ENCODE results near the gene KRT8.

Gene KRT8

DNA sequence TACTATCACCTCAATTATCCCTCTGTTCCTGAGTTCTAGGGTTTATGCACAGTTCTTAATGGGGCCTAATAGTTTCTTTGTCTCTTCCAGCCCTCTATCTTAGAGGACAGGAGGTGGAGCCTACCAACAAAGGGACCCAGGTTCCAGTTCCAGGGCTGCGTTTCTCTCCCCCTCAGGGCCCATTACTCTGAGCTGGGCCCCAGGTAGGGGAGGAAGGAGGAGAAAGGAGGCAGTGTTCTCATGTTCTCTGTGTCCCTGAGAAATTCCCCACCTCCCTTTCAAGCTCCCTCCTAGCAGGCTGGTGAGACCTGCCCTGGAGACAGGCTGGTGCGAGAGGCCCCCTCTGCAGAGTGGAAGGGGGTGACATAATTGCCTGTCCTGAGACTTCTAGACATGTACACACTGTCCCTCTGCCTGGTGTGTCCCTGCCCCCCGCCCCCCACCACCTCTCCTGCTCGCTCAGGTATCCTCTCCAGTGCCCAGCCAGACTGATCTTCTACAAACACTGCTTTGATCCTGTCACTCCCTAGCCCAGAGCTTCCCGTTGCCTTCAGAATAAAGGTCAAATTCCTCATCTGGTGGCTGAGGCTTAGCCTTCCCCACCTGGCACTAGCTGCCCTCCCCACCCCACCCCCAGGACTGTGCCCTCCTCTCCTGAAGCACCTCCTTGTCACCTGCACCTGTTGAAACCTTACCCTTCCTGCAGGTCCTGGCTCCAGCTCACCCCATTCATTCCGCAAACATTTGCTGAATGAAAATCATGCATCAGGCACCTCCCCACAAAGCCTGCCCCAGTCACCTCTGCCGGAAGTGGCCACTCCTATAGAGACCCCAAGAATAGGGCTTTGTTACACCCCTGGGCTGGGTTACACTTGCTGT is 21.1 kb upstream of the KRT8 start:
- no peak for DNase-seq

DNA sequence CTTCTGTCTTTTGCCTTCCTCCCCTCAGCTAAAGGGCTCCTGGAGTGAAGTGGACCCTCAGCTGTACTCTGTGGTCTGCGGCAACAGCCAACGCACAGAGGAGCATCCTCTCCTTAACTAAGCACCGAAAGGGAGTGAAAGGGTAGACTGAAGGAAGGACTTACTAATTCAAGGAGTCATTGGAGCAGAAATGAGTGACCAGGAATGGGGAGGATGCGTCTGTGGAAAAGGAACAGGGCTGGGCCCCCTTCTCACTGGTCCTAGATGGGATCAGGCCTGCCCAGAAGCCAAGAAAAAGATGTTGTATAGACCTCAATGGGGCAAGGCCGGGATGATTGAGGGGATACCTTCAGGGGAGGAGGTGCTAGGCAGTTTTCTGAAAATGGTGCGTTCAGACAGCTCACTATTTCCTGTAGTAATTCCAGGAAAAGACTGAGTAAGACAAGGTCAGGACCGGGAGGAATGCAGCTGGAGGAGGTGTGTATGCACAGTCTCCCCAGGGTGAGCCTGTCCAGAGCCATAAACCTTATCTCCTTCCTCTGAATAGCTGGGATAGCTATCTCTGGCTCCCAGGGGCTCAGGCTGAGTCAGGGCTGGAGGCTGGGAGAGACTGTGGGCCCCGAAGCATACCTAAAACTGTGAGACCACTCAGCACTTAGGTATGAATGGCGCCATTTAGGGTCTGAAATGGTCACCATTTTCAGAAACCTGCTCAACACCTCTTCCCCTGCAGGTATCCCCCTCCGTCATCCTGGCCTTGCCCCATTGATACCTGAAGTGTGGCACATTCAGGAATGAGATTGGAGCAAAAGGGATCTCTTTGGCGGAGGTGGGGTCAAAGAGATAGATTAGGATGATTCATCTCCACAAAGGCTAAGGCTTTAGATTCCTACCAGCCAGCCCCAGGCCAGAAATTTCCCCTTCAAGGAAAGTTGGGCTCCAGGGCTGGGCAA is 20.2 kb upstream of the KRT8 start:
- DNase-seq: no peak

DNA sequence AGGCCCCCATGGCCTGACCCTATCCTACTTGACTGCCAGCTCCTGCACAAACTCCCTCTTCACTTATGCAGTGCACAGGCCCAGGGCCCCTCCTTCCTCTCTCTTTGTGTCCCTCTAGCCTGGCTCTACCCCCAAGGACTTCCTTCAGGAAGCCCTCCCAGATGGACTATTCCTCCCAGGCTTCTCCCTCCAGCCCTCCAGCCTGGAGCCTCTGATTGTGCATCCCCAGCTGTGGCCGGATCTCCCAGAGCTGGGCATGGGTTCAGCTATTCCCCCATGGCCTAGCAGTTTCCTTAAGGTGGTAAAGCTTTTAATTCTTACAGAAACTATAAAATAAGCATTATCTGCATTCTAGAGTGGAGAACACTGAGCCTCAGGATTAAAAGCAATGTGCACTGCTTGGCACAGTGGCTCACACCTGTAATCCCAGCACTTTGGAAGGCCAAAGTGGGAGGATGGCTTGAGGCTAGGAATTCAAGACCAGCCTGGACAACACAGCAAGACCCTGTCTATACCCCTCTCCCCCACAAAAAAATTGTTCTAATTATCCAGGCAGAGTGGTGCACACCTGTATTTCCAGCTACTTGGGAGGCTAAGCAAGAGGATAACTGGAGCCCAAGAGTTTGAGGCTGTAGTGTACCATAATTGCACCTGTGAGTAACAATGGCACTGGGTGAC is 16.8 kb upstream of the KRT8 start:
- DNase-seq: no peak

DNA sequence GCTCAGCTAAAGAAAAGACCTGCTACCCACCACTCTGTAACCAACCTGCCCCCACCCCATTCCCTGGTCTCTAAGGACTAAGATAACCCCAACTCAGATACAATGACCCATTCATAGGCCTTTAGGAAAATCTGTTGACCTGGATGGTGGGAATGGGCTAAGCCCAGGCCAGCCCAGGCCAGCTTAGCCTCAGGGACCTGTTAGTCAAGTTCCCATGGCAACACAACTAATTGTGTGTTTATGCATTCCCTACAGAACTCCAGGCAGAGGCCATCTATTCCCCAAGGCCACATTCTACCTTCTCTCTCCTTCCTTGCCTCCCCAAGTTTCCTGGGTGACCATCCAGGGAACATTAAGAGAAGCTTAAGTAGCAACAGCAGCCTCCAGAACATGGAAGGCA is 16.1 kb upstream of the KRT8 start:
- DNase-seq: no peak

DNA sequence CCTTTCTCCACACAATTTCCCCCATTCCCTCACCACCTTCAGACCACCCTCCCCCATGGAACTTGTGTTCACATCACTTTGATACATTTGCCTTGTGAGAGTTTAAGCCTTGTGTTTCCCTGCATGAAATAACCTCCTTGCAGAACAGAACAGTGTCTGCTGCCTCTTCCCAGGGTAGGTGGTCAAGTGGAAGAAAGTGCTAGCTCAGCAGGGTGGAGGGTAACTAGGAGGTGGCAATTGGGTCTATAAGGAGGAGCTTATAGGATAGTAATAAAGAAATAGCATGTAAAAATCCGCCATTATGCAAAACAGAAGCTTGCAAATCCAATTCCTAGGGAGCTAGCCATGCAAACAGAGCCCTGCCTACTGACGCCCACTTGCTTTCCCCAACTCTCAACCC is 13.9 kb upstream of the KRT8 start:
- DNase-seq: no peak

DNA sequence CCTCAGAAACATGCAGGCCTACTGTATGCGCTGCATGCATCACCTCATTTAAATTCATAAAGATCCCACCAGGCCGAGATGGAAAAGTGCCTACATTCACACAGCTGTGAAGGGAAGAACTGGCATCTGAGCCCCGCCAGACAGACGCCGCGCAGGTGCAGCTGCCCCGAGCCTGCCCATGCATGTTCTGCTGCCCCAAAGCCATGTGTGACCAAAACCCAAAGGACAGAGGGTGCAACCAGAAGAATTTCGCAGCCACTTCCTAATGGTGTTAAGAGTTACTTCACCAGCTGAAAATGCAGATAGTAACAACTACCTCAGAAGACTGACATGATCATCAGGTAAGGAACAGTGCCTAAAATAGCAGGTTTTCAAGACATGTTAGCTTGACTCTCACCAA is 13.5 kb upstream of the KRT8 start:
- no peak for DNase-seq

DNA sequence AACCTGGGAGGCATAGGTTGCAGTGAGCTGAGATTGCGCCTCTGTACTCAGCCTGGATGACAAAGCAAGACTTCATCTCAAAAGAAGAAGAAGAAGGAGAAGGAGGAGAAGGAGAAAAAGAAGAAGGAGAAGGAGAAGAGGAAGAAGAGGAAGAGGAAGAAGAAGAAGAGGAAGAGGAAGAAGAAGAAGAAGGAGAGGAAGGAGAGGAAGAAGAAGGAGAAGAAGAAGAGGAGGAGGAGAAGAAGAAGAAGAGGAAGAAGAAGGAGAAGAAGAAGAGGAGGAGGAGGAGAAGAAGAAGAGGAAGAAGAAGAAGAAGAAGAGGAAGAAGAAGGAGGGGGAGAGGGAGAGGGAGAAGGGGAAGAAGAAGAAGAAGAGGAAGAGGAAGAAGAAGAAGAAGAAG is 12.9 kb upstream of the KRT8 start:
- DNase-seq: no peak

DNA sequence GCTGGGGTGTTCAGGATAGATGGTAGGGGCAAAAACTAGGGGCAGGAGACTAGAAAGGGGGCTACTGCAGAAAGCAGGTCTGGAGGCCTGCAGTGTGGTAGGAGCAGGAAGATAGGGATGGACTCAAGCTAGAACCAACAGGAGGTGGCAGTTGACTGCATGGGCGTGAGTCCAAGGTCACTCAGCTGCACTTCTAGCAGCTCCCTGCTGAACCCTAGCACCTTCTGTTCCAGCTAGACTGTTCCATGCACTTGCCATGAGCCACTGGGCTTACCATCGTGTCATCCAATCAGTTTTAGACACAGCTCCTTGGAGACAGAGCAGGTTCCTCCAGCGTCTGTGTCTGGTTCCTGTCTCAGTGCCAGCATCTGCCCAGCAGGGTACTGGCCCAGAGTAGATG is 11.3 kb upstream of the KRT8 start:
- no peak for DNase-seq

DNA sequence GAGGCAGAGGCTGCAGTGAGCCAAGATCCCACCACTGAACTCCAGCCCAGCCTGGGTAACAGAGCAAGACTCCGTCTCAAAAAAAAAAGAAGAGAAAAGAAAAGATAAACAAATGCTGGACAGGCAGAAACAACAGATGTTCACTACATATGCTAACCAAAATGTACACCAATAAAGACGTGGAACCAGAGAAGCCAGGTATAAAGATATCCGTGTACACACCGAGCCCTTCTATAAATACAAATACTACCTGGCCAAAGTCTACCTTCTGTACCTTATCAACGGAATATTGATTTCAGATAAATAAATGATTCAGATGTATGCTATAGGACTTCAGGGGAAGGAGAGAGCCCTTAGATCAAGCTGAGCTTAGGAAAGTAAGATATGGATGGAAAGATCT is 10.8 kb upstream of the KRT8 start:
- no peak for DNase-seq

DNA sequence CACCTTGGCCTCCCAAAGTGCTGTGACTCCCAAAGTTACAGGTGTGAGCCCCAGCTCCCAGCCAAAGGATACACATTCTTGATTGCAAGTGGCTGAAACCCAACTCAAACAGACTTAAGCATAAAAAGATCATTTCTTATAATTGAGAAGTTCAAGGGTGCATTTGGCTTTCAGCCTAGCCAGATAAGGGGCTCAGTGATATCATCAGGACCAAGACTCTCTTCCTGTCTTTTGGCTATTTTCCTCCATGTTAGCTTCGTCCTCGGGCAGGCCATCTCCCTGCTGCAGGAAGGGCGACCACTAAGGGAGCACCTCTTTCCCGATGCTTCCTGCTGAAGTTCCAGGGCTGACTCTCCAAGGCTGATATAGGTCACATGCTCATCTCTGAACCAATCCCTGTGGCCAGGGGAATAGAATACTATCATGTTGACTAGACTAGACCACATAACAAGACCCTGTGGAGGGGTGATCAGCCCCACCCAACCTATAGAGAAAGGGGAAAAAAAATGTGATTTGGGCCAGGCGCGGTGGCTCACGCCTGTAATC is 9.8 kb upstream of the KRT8 start:
- no peak for DNase-seq

DNA sequence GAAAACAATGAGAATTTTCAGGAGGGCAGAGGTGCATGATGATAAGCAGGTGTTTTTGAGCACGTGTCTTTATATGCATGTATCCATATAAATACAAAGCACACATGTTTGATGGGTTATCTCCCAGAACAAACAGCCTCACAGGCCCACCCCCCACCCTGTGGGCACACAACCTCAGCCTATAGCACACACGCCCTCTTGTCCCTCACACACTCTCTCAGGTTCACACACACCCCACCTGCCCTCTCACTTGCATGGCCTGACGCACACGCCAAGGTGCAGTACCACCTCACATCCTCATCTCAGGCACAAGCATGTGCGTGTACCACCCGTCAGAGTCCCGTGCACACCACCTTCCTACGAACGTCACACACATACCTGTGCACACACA is 8.6 kb upstream of the KRT8 start:
- no peak for DNase-seq

DNA sequence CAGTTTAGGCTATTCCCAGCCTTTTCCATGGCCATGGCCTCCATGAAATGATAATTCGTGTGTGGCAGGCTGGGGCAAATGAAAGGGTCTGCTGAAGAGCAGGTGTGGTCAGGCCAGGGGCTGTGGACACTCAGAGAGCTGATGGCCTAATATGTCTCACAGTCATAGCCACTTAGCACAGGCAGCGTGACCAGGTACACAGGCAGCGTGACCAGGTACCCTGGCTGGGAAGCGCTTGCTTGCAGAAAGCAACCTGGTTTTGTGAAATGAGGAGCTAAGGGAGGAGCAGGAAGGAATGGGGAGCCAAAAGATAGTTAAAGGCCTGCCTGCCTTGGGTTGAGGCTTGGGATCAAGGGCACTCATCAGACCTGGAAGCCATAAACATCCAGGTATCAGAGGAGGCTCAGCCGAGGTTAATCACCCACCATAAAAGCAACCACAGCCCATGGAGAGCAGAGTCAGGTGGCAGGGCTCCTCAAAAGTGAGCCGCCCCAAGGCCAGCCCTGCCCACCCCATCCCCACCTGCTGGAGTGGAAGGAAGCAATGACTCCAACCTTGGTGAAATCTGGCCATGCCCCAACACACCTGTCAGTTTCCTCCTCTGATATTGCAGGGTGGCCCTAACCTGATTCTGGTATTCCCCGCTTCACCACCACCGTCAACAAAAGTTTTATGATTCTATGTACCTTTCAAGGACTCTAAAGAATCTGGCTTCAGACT is 8.0 kb upstream of the KRT8 start:
- no peak for DNase-seq

DNA sequence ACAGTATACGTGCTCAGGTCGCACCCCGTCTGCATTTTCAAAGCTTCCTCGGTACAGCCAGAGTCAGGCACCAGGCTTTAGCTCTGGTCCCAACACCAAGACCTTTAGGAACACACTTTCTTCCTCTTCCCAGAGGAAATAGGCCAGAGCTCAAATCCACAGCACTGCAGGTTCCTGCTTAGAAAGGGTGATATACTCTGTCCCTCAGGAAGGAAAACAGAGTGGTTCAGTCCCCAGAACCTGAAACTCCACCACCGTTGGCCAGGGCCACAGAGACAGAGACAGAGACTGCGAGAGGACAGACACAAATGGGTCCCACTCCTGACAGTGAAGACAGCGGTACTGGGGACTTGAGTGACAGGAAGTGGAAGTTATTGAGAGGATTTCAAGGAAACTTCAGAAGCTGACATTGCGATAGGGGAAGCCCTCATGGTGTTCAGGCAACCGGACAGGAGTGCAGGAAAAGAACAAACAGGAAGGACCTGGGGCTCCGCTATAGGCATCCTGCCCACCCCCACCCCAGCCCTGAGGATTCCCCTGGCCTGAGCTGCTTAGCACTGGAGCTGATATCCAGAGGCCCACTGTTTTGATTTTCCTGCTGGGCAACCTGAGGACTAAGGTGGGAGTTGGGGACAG is 5.5 kb upstream of the KRT8 start:
- DNase-seq: no peak

DNA sequence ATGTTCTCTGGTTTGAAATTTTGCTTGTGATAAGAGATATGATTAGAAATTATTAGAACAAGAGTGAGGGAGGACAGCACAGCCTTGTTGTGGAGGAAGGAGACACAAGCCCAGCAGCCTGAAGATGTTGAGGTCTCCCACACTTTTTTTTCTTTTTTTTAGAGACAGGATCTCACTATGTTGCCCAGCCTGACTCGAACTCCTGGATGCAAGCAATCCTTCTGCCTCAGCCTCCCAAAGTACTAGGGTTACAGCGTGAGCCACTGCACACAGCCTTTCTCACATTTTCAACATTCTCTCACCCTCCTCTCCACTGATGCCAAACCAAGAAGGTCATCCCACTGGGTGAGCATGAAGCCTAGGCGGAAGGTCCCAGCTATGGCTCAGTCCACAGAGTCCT is 4.9 kb upstream of the KRT8 start:
- no peak for DNase-seq

DNA sequence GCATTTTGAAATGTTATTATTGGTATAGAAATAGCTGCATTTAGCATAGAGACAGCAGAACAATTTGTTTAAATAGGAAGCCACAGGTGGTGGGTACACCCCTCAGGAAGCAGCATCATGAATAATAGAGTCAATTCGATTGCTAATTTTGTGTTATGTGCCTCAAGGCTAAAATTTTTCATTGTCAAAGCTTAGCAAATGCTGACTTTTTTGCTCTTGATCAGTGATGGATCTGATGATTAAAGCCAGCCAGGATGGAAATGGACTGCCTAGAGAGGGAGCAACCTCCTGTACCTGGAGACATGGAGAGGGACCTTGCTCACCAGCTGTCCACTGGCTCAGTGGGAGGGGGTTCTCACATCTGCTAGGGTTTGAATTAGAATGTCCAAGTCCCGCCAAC is 4.5 kb upstream of the KRT8 start:
- no peak for DNase-seq

DNA sequence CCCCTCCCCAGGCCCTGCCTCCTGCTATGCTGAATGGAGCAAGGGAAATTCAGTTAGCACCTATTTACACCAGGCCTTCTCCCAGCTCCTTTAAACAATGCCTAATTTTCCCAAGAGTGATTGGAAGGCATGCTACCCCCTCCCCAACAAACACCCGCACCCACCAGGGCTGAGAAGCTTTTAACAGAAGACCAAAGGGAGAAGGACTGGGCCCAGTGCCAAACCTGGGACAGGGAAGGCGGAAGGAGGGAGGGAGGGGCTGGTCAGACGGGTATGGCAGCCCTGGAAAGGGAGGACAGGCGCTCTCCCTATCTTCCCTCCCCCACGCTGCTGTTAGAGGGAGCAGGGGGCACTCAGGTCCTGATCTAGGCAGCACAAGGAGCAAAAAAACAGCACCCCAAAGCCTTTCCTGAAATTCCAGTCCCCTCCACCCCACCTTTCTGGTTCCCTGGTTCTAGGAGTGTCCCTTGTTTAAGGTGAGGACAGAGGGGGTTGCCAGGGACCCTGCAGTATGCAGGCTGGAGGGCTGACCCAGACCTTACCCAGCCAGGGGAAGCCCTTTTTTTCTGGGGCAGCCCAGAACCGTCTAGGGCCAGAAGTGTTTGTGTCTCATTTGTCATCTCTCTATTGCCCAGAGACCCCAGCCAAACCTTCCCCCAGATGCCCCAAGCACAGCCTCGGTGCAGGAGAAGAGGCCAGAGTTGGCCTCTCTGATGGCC is 2.4 kb upstream of the KRT8 start:
- DNase-seq: no peak

DNA sequence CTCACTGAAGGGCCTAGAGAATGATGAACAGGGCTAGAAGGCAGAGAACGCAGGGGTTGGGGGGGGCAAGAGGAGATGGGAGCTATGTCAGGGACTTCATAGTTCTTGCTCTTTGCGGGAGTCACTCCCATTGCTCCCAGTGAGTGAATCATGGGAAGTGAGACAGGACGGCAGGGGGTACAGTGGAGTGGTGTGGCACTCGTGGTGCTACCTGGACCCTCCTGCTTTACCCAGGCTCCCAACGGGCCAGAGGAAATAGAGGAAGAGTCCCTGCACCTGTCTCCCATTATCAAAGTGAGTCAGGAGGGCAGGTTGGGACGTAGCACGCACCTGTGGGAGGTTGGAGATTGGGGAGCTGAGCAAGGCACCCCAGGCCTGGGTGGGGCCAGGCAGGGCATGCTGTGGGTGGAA is 1.3 kb upstream of the KRT8 start:
- no peak for DNase-seq

DNA sequence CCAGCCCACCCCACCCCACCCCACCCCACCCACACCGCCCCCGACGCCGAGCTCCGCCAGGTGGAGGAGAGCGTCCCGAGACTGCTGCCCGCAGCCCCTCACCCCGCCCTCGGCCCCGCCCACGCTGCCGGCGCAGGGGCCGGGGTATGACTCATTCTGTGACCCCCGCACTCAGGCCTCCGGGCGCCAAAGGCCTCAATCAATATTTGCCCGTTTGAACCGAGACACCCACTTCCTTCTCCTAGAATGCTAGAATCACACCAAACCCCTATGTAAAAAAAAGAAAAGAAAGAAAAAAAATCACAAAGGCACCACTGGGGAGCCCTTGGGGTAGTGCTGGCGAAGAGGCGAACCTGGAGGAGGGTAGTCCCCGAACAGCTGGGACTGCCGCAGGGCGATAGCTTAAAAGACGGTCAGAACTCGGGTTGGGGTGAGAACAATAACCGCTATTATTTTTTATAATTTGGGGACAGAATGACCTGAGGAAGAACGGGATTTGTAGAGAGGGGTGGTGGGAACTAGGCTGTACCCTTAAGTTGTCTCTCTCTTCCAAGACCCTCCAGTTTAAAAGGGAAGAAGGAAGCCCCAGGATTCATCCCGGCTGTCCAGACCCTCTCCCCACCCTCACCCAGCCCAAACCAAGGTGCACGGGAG is 894 bp downstream of the KRT8 start:
- no peak for DNase-seq

DNA sequence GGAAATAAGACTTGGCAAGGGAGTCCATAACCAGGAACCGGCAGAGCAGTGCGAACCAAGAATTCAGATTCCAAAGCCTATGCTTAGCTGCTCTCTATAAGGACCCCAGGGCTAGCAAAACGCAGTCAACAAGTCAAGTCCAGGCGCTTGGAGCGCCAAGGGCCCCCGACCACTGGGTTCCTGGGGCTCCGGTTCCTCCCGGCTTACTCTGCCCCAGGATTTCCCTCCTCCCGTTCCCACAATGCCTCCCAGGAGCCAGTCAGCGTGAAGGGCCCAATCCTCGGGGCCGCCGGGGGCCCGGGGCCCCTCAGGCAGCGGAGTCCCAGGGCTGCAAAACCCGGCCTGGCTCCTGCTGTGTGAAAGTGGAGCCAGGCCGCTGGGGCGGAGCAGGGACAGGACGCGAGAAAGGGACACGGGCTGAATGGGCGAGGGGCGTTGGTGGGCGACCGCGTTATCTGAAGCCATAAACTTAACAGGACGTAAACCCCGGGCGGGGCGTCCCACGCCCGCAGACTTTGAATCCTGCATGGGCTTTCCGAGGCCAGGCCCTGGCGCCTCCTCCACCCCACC is 1.5 kb downstream of the KRT8 start:
- peak; percentile 38 to 44 for DNase-seq

Measured in stimulated activated CD4-positive, alpha-beta T cell treated with anti-CD3 and anti-CD28 coated beads, Interleukin-2, amount 100 ng/mL, for 48 hours (primary cell).